GM21360 (cell line): ENCODE measurements around the gene FGF7.
"Not testable (repeated sequence)": the region's sequence is repeated elsewhere in the genome, so short reads cannot be mapped to it uniquely, and the experiment has no call there.

ENCODE experiments used
- ATAC-seq: cut with Tn5 transposase; IDR thresholded peaks from one replicate; pipeline ENCODE4 v1.9.1; 2021; ENCODE audit warnings: mild to moderate bottlenecking, moderate library complexity; ENCODE audit not compliant: unreplicated experiment

Gene FGF7, protein sequence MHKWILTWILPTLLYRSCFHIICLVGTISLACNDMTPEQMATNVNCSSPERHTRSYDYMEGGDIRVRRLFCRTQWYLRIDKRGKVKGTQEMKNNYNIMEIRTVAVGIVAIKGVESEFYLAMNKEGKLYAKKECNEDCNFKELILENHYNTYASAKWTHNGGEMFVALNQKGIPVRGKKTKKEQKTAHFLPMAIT

DNA sequence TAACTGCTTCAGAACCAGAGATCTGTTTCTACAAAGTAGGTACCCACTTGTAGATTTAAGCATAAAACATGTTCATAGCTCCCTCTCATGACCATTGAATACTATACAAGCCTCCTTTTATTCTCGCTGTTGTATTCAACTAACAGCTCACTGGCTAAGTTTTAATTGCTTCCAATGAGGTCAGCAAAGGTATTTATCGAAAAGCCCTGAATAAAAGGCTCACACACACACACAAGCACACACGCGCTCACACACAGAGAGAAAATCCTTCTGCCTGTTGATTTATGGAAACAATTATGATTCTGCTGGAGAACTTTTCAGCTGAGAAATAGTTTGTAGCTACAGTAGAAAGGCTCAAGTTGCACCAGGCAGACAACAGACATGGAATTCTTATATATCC lies at the start of gene FGF7:
Gene FGF7, plus strand, starts transcription at position 222 of the 400 bp plus-strand sequence. CDS start 1,056 bp downstream, outside the sequence.
- ATAC-seq, result no peak

DNA sequence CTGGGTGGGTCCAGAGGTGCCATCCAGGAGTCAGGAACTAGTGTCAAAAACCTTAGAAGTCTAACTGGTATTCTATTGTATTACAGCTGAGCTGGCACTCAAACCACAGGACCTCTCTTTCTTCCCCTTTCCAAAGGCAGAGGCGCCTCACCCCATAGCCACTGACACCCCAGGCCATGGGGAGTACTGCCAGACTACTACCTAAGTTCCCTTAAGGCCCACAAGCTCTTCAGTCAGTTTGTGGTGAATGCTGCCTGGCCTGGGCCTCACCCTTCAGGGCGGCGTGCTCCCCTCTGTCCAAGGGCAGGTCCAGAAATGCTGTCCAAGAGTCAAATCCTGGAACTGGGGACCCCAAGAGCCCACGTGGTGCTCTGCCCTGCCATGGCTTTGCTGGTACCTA lies 43.0 kb upstream of the FGF7 start:
- no peak for ATAC-seq

DNA sequence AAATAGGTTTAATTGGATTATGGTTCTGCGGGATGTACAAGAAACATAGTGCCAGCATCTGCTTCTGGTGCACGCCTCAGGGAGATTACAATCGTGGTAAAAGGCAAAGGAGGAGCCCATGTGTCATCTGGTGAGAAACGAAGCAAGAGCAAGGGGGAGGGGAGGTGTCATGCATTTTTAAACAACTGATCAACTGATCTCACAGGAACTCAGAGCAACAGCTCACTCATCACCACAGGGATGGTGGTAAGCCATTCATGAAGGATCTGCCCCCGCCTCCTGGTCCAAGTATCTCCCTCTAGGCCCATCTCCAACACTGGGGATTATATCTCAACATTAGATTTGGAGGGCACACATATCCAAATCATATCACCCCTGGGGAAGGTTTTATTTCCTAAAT lies 42.1 kb upstream of the FGF7 start:
- ATAC-seq, result no peak

DNA sequence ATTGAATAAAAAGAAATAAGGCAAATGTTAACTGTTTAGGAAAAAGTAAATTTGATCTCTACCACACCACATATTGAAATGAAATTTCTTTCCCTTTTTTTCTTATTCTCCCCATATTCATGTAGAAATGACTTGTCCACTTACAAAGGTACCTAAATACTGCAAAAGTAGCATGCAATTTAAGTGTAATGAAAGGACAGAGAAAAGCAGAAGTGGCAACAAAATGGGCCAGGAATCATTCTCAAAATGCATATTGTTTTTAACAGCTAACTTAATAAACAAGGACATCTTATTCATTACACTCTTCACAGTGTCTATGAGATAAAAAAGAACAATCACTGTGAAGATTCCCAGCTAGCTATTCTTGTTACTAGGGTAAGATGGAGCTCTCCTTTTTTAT lies 40.6 kb upstream of the FGF7 start:
- ATAC-seq, result no peak

DNA sequence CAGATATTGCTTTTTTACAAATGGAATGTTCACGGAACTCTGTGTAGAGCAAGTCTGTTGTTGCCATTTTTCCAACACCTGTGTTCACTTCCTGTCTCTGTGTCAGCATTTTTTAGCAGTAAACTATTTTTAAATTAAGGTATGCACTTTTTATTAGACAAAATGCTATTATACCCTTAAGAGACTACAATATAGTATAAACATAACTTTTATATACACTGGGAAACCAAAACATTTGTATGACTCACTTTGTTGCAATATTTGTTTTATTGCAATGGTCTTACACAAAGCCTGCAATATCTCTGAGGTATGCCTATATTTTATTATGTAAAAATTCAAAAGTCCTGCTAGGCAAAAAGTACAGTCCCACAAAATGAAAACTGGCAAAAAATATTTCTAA lies 39.8 kb upstream of the FGF7 start:
- ATAC-seq, result no peak

DNA sequence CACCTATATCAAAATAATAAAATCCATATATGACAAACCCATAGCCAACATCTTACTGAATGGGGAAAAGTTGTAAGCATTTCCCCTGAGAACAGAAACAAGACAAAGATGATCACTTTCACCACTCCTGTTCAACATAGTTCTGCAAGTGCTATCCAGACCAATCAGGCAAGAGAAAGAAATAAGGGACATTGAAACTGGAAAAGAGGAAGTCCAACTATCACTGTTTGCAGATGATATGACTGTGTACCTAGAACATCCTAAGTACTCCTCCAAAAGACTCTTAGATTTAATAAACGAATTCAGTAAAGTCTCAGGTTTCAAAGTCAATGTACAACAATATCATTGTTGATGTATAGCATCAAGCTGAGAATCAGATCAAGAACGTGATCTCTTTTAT lies 35.6 kb upstream of the FGF7 start:
- no peak for ATAC-seq

DNA sequence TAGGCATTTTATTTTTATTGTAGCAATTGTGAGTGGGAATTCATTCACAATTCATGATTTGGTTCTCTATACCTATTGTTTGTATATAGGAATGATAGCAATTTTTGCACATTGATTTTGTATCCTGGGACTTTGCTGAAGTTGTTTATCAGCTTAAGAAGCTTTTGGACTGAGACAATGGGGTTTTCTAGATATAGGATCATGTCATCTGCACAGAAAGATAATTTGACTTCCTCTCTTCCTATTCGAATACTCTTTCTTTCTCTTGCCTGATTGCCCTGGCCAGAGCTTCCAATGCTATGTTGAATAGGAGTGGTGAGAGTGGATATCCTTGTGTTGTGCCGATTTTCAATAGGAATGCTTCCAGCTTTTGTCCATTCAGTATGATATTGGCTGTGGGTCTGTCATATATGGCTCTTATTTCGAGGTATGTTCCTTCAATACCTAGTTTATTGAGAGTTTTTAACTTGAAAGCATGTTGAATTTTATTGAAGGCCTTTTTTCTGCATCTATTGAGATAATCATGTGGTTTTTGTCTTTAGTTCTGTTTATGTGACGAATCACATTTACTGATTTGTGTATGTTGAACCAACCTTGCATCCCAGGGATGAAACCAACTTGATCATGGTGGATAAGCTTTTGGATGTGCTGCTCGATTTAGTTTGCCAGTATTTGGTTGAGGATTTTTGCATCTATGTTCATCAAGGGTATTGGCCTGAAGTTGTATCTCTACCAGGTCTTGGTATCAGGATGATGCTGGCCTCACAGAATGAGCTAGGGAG lies 20.3 kb upstream of the FGF7 start:
- ATAC-seq, result not testable (repeated sequence)

DNA sequence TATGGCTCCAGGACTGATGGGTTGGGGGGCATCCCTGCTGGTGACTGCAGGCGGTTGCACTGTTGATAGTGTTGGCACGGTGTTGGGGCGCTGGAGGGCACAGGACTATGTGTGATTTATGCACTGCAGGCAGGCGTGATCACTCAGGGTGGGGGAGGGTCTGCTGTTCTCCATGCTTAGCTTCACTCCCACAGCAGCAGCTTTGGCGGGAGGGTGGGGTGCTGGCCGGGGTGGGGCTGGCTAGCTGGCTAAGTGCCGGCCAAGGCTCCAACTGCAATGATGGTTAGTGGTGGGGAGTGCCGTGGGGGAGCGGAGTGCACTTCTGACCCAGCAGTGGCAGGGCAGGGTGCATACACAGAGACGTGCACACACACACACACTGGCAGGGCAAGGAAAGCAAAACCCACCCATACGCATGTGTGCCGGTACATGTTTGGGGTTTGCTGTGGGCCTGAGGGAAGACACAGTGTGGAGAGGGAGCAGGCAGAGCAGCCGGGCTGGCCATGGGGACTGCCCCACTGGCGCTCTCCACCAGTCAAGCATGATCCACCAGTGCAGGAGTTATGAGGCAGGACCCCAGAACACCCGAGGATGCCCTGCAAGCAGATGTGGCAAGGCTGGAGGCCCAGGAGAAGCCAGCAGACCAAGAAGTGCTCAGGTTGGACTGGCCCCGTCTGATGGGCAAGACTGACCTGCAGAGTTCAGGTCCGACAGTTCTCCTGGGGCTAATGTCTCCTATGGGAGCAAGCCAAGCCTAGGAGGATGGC lies 16.5 kb upstream of the FGF7 start:
- ATAC-seq, result no peak

DNA sequence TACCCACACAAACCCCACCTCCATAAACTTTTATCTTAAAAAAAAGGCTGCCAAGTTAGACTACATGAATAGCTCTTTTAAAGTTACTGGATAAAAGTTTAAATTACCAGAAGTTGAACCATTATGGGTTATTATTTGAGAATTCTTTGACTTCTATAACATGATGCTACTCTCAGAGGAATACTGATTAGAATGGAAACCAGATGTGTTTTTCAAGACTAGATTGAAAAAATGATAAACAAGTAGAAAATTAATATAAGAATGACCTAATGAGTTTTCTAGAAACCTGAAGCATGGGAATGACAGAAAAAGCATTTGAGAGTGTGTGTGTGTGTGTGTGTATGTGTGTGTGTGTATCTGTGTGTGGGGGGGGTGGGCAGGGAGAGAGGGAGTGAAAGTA lies 12.4 kb upstream of the FGF7 start:
- ATAC-seq, result no peak

DNA sequence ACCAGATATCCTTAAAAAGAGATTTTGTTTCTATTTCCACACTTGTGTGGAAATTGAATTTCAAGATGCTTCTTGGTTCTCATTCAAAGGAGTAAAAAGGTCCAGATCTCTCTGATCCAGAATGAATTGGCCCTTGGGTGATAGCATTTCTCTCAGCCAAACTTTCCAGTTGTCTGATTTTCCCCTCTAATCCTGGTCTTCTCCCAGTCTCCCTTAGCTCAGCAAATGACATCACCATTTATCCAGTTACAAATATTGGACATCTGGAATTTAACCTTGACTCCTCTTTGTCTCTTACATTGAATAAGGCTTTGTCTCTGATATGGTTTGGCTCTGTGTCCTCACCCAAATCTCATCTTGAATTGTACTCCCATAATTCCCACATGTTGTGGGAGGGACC lies 10.2 kb upstream of the FGF7 start:
- no peak for ATAC-seq

DNA sequence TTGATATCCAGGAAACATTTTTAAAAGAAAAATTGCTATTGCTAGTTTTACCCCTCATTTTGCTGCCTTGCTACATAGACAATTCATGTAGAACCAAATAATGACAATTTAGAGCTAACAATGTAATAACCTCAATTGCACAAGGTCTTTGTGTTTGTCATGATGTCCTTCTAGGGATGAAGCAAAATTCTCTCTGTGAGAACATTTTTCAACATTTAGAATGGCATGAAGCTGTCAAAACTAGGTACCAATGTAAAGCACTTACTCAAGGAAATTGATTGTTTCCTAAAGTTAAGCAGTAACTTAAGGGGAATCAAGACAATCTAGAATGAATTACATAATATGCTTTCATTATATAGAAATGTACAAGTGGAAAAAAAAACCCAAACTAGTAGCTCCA lies 7.9 kb upstream of the FGF7 start:
- no peak for ATAC-seq

DNA sequence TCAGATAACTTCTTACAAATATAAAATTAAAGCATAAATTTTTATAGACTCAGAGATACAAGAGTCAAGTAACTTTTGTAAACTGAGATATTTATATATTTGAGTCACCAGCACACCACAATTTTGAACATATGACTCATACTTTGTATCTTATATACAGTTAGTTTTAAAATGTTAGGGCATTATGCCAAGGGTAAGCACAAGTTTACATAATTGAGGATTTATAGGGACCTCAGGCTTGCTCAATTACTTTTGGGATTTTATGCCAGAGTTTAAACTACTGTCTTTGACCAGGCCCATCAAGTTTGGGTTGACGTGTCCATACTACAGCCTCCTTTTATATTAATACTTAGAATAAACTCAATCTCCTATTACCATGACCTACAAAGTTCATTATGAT lies 7.4 kb upstream of the FGF7 start:
- no peak for ATAC-seq

DNA sequence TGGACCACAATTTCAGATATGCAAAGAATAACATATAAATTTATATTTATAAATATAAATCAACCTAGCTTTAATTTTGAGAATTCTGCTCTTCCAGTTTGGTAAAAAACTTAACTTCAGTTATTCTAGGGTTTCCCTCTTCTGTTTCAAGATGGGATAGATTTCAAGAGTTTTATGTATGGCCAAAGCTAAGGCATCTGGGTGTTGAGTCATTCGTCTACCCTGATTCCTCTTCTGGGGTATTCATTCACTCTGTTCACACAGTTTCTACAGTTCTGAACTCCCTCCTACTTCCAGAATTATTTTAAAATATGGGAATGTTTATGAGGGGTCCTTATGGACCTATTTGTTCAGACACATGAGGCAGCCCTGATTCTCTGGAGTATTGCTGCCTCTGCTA lies 4.2 kb upstream of the FGF7 start:
- ATAC-seq, result no peak

DNA sequence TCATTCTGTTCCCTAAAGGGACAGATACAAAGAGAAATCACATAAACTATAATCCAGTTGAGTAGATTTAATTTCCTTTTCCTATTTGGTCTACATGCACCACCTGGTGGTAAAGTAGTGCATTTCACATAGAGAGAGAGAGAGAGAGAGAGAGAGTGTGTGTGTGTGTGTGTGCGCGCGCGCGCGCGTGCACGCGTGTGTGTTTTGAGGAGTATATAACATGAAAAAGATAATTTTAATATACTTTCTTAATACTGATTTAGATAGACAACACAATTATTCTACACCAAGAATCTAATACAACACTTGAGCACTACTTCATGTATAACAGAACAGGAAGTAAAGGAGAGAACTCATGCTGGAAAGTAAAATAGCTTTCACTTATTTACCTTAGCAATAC lies 1.1 kb upstream of the FGF7 start:
- ATAC-seq, result no peak

DNA sequence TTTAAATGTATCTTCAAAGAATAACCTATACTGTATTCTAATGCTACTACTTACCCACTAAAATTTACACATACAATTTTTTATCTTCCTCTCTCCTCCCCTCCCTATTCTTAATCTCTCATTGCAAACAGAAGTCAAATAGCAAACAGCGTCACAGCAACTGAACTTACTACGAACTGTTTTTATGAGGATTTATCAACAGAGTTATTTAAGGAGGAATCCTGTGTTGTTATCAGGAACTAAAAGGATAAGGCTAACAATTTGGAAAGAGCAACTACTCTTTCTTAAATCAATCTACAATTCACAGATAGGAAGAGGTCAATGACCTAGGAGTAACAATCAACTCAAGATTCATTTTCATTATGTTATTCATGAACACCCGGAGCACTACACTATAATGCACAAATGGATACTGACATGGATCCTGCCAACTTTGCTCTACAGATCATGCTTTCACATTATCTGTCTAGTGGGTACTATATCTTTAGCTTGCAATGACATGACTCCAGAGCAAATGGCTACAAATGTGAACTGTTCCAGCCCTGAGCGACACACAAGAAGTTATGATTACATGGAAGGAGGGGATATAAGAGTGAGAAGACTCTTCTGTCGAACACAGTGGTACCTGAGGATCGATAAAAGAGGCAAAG lies 984 bp downstream of the FGF7 start:
- no peak for ATAC-seq

DNA sequence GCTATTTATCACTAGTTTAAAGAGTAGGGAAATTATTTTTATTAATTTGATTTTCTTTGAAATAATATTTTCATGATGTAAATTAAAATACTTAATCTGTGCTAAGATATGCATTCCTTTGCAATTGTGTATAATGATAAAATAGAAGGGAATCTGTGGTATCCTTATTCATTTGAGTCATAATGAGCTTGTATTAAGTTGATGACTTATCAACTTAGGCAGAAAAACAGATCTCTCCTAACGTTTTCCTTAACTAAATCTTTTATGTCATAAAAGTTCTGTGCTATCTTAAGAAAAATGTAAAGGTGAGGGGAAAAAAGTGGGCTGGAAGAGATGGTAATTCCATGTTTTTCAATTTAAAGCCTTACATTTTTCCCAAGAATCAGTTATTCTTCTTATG lies 1.9 kb downstream of the FGF7 start:
- ATAC-seq, result no peak

DNA sequence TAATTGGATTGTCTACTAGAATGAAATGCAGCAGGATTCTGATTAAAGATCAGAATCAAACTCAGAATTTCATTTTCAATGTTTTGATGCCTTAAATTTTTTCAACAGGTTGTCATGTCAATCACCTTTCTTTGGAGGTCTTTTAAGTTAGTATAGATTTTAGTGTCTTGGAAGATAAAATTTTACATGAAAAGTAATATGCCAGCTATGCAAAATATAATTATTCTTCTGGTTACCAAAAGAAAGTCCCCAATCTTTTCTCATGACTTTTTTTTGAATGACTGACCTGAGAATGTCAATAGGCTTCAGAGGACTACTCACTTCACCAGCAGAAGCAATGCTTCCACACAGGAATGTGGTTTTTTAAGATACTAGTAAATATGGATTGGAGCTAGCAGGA lies 4.3 kb downstream of the FGF7 start:
- no peak for ATAC-seq

DNA sequence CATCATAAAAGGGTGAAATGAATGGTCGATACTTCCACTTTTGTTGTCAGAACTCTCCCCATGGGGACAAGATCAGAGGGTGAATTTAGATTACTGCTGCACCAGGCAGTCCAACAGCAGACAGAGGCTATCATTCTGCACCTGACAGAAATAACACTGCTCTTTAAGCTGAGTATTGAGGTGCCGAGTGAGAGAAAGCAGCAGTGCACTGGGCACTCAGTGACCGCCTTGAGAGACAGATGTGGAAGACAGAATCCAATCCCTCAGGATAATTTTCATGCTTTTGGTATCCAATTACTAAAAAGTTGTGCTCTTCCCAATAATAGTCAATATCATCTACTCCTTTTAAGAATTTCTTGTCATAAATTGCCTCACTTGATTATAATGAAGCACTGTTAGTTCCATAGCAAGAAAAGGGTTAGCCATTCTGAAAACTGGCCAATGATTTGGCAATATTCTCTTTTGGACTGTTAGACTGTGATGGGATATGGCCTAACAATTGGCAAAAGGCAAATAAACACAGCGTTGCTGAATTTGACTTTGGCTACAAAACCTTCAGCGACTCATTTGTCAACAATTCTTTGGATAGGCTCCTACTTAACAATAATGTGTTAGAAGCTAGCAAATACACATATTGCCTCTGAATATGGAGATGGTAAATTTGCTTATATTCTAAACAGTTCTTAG lies 5.5 kb downstream of the FGF7 start:
- no peak for ATAC-seq

DNA sequence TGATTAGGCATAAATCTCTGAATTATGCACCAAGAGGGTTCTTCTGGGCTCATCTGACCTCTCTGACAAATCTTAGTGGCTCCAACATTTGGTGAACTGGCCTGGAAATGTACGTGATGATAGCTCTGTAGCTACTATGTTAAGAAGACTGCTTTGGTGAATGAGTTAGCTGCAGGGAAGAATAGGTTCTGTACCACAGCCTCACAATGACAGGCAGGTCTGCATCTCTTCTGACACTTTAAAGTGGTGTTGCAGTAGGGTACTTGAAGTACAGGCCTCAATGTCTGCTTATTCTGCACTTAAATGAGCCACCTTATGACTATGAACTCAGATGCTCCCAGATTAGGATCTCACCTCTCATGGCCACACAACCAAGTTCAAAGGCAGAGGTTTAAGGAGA lies 7.0 kb downstream of the FGF7 start:
- no peak for ATAC-seq

DNA sequence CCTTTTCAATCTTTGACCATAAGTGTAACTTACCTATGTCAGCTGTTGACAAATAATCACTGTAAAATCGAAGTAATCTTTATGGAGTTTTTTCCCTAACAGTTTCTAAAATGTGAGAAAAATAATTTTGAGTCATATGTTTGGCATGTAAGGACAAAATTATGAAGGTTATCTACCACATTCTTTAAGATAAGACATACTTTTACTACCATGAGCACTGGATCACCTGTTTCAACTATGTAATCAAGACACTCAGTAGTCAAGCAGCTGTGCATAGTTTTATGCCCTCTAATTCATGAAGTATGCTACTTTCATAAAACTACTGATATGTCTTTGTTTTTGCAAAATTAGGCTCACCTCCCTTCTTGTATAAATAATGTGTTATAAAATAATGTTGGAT lies 12.1 kb downstream of the FGF7 start:
- no peak for ATAC-seq

DNA sequence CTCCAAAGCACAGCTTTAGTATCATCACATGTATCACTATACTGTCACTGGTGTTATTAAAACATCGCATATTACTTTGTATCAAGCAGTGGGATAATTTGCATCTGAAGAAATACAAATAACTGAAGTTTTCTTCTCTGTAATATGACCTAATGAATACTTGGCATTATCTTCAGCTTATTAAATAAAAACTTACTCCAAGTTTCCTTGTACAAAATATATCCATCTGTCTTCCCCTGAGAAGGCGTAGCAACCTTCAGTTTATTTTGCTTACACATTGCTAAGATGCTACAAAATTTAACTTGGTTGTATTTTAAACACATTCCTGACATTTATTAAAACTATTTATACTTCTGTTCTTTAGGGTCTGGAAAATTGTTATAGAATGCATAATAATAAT lies 13.7 kb downstream of the FGF7 start:
- no peak for ATAC-seq
